ENCODE data around the gene TNP1.

The TNP1 gene

DNA sequence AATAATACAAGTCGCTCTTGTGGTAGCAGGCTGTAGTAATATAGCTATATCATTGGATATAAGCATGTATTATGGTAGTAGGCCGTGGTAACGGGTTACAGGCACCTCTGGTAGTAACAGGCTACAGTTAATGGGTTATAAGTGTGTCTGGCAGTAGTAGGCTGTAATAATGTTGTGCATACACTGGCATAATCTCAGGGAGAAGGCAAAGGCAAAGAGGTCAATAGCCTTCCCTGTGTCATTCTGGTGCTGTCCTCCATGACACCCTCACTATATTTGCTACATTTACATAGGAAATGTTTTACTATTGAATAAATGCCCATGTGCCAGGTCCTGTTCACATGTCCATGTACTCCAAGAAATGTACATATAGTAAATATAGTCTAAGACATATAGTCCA lies 12.8 kb upstream of the TNP1 start:
- no peak for DNase-seq

DNA sequence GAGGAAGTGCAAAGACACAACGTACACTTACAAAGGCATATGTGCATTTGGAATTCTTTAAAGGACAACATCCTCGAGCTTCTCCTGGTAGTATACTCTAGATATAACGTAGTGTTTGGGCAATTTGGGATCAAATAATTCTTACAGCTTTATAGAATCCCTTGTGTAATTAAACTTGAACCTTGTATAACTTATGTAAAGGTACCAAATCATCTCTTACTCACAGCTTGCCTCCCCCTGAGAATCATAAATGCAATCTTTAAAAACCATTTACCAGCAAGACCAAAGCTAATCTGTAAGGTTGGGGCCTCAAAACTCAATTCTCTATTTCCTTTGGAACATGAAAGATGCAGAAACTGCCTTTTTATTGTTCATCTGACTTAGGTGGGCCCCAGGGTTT lies 12.2 kb upstream of the TNP1 start:
- no peak for DNase-seq

GRCh38 chr2:216871333-216871934 lies 11.6 kb upstream of the TNP1 start:
- DNase-seq, result no peak

DNA sequence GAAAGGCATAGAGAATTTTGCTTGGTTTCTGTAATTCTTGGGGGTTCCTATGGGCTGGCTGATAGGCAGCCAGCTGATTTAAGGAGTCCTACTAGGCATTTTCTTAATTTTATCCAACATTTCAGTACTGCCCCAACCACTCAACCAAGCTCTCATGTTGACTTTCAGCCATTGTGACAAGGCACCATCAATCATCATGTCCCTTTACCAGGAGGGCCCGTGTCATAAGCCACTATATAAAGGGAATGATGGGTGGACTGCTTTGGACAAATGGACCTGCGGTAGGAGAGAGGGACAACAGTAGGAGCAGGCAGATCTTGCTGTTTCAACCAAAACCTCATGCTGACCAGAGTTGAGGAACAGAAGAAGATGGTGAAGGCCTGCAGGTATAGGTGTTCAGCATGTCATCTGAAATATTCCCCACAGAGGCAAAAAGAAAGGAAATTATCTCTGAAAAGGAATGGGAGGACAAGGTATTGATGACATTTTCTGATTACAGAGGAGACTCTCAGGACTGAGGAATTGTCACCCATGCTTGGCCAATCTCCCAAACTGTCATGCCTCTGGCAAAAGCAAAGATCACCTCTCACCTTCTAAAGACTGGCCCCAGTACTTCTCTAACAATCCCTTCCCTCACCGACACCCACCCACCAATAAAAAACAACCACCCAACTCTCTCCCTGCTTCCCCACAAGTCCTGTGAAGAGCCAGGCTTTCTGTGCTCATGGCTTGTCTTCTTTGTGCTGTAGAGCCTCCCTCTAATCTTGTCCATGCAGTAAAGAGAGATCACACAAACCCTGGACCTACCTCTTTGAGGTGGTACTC lies 10.9 kb upstream of the TNP1 start:
- DNase-seq, result no peak

DNA sequence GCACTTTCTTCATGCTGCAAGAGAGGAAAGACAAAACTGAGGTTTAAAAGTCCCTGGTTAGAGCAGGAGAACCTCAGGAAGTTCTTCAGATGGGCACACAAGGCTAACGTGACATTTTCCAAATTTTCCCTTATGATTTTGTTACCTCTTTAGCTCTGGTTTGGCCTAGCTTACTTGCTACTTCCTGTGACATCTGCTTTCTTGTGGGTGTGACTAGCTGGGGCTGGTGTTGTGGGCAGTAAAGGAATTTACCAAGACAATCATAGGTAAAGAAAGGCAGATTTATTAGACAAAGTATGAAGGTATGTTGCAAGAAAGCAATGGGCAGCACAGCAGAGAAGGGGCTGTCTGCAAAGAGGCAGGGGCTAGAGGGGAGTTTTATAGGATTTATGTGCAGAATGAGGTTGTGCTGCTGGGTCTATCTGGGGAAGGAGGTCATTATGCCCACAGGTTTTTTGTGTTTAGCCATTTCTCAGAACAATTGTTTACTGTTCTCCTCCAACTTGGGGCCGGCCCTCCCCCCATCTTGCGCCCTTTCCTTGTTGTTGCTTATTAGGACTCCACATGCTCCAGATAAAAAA lies 6.7 kb upstream of the TNP1 start:
- DNase-seq, result no peak

GRCh38 chr2:216865658-216866057 lies 5.8 kb upstream of the TNP1 start:
- no peak for DNase-seq

GRCh38 chr2:216863946-216864345 lies 4.1 kb upstream of the TNP1 start:
- no peak for DNase-seq

- DNase-seq, result no peak
Observed at GRCh38 chr2:216862628-216863398, 2.9 kb upstream of the TNP1 start.

GRCh38 chr2:216860426-216861137 lies 718 bp upstream of the TNP1 start:
- no peak for DNase-seq

- no peak for DNase-seq
Observed at GRCh38 chr2:216858312-216858711, 1.6 kb downstream of the TNP1 start.

DNA sequence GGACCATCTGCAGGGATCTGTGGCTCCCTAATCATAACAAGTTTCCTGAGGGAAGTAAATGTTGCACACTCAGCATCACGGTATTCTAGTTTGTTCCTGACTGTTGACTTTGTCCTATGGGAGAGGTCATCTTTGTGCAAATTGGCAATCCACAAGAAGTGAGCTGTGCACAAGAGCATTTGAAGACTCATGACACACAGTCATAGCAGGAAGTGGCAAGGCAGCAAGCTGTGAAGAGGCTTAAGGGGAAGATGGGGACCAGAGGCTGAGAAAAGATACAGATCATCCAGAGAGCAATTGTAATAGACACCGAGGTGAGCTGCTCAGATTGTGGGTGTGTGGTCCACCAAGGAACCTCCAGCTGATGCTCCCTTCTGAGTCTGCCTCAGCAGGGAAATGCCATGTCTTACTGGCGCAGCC lies 2.7 kb downstream of the TNP1 start:
- DNase-seq, result no peak

DNA sequence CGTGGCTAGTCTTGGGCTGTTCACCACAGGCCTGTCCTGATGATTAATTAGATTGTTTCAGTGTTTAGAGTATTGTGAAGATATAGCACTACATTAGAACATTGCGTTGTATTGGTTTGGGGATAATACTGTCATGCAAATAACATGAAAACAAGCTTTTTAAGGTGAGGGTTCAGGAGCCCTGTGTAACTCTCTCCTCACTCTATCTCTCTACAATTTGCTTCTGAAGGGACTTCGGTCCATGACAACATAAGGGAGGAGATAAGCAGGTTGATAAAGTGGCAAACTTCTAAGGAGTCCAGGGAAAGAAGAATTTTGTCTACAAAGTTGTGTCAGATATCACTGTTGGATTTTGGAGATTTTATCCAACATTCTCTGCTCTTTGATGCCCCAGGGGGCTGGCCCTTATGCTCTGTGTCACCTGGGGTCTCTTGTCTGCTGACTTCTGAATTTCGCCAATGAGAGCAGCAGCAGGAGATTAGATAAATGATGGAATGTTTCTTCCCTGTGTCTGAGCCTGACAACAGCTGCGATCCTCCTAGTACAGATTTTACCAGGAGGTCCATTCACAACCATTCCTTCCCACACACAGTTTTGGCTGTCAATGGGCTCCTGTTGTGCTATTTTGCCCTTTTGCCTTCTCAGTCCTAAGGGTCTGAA lies 3.3 kb downstream of the TNP1 start:
- DNase-seq, result no peak

DNA sequence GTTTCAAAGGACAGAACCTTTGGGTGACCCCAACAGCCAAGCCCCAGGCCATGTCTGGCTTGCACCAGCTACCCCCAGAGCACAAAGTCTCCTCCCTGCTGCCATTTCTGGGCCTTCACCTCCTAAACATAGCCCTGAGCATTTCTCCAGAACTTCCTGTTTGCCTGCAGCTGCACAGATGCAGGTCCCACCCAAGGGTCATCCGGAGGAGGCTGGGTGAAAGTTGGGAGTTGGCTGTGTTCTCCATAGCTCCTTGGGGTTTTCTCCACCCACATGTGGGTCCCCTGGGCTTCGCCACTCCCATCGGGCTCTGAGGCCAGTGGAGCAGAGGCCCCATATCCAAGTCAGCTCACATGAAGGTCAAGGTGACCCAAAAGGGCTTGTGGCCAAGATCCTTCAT lies 4.3 kb downstream of the TNP1 start:
- DNase-seq, result no peak

DNA sequence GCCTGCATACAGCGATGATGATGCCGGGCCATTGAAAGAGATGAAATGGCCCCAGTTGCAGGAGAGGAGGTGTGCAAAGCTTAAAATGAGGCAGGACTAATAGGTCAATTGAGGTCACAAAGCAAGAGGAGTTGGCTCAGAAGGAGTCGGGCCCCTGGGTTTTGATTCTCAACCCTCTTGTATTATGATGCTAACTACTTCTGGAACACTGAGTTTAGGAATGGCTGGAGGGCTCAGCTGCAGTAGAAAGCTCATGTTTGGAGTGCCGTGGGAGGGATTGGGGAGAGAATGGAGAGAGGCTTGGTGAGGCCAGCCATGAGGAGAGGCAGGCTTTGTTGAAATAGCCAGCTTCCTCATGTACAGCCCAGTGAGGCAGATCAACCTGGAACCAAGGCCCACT lies 4.8 kb downstream of the TNP1 start:
- no peak for DNase-seq

- DNase-seq, result no peak
Observed at GRCh38 chr2:216851486-216852090, 8.3 kb downstream of the TNP1 start.

DNA sequence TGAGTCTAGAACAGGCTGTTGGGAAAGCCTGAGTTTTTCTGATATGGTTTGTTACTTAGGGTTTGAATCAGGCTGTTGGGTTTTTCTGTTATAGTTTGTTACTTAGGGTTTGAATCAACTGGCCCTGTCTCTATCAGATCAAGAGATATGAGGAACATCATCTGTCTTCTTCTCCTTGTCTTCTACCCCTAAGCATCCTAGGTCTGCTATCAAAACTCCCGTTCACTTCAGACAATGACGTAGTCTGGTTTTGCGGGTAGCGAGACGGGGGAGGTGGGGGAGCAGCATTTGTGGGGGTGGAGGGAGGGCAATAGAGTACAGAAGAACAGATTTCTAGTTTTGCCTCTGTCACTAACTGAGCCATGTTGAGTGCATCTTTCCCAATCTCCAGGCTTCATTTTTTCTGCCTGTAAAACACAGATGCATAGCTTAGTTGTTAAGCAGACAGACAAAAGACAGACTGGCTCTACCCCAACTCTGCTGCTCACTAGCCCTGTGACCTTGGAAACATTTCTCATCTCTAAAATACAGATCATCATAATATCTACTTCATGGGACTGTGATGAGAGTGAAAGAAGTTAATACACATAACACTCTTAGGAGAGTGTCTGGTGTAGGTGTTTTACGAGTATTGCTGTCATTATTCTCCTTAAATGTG lies 9.1 kb downstream of the TNP1 start:
- DNase-seq, result no peak

GRCh38 chr2:216849987-216850386 lies 9.9 kb downstream of the TNP1 start:
- DNase-seq, result no peak

DNA sequence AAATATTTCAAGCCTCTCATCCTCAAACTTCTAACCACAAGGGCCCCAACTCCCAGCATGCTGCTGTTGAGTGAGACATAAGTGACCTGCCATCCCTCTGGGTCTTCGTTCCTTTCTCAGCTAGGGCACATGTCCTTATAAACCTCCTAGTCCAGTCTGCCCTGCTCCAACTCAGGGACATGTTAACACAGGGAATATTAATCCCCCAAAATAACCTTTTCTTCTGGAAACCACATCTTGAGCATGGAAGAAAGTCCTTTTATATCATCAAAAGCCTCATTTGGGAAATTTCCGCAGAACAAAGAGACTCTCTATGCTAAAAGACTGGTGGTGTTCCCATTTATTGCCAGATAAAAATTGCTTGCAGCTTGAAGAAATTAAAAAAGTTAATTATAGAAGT lies 14.4 kb downstream of the TNP1 start:
- no peak for DNase-seq

GRCh38 chr2:216842636-216843035 lies 17.2 kb downstream of the TNP1 start:
- DNase-seq, result no peak

DNA sequence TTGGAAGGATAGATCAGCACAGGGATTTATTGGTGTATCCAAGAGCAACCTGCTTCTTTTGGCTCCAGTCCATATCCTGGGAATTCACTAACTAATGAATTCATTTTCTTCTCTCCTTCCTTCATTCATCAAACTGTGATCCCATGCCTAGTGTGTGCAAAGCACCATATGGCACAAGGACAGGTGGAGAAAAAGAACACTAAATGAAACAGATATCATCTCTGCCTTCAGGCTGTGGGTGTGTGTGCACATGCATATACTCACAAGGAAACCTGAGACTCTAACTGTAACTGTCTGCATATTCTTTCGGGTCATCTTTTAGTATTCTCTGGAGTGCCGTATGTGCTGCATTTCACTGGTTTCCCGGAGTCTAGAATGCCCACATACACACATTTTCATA lies 20.2 kb downstream of the TNP1 start:
- DNase-seq, result no peak

DNA sequence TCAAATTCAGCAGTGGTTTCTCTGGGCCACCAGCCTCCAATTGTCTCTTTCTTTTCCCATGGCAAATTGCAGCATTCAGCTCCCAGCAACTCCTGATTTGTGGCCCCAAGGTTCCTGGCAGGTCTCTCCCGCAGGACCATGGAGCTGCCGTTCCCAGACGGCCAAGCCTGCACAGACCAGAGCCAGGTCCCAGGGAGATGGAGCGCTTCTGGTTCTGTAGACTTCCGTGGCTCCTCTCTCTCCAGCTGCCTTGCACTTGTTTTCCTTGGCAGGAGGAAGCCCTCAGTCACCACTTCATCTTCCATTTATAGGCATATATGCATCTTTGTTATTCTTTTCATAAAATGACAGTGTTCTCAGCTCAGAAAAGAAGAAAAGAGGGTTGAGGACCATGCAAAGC lies 21.7 kb downstream of the TNP1 start:
- DNase-seq, result no peak
